Liver (tissue), 9 donors: ENCODE data around the gene PLEKHF1. TPM values are rescaled to one million over a fixed set of nuclear protein-coding genes. Genes with fewer than 3 reads are reported as not detected.
A peak's percentile ranks its signal among the peaks of the same experiment; 100 is the strongest.

Experiments used
- DNase-seq: peaks from one replicate; pipeline ENCODE4 v3.0.0-alpha.2; 2017; ENCODE audit warnings: low spot score
- H3K27ac ChIP-seq, 2 donors: one replicate each; pipeline ENCODE4 v1.7.0; 2013; ENCODE audit warnings: inconsistent platforms in 2 of 2, low read length in 2 of 2, control low read depth in 1 of 2, low read depth in 1 of 2, mild to moderate bottlenecking in 1 of 2
- H3K27me3 ChIP-seq, 4 donors: one replicate each; pipeline versions ENCODE4 v1.6.1 to v1.7.0; 2013; ENCODE audit warnings: low read length in 3 of 4, inconsistent platforms in 1 of 4, mild to moderate bottlenecking in 1 of 4, moderate library complexity in 1 of 4; ENCODE audit not compliant: control insufficient read depth in 4 of 4, insufficient read depth in 4 of 4
- H3K36me3 ChIP-seq, 4 donors: one replicate each; pipeline versions ENCODE4 v1.6.1 to v1.7.0; 2013; ENCODE audit warnings: low read length in 3 of 4, mild to moderate bottlenecking in 3 of 4, low read depth in 1 of 4, moderate library complexity in 1 of 4; ENCODE audit not compliant: control insufficient read depth in 4 of 4, insufficient read depth in 3 of 4
- H3K4me1 ChIP-seq, 4 donors: one replicate each; pipeline versions ENCODE4 v1.6.1 to v1.7.0; 2013; ENCODE audit warnings: low read length in 3 of 4, mild to moderate bottlenecking in 3 of 4, moderate library complexity in 1 of 4; ENCODE audit not compliant: control insufficient read depth in 4 of 4, insufficient read depth in 4 of 4
- H3K4me3 ChIP-seq, 3 donors: one replicate each; pipeline versions ENCODE4 v1.6.1 to v1.7.0; 2013; ENCODE audit warnings: low read length in 3 of 3, control low read depth in 1 of 3, low read depth in 1 of 3, mild to moderate bottlenecking in 1 of 3
- H3K9ac ChIP-seq, 2 donors: one replicate each; pipeline ENCODE4 v1.7.0; 2013; ENCODE audit warnings: low read length in 2 of 2, mild to moderate bottlenecking in 2 of 2, moderate library complexity in 2 of 2, control low read depth in 1 of 2, low read depth in 1 of 2
- H3K9me3 ChIP-seq, 4 donors: one replicate each; pipeline versions ENCODE4 v1.6.1 to v1.7.0; 2013; ENCODE audit warnings: low read length in 3 of 4; ENCODE audit not compliant: control insufficient read depth in 4 of 4
- EGR1 ChIP-seq, 2 donors: IDR thresholded peaks; 2 replicates each; pipeline ENCODE4 v1.6.1; 2016 to 2018; ENCODE audit warnings: antibody characterized with exemption in 2 of 2, low read depth in 2 of 2
- FOXA1 ChIP-seq: IDR thresholded peaks from 2 replicates; pipeline ENCODE4 v1.6.1; 2016; ENCODE audit warnings: antibody characterized with exemption
- FOXA2 ChIP-seq: IDR thresholded peaks from 2 replicates; pipeline ENCODE4 v1.6.1; 2016; ENCODE audit warnings: antibody characterized with exemption
- GABPA ChIP-seq, 2 donors: IDR thresholded peaks in 1 of 2; conservative IDR thresholded peaks in 1 of 2; 2 replicates each; pipeline ENCODE4 v1.6.1; 2016; ENCODE audit warnings: antibody characterized with exemption in 2 of 2, mild to moderate bottlenecking in 1 of 2, moderate library complexity in 1 of 2
- HNF4A ChIP-seq, 2 donors: conservative IDR thresholded peaks; 2 replicates each; pipeline ENCODE4 v1.6.1; 2016; ENCODE audit warnings: antibody characterized with exemption in 2 of 2, mild to moderate bottlenecking in 2 of 2
- HNF4G ChIP-seq: IDR thresholded peaks from 2 replicates; pipeline ENCODE4 v1.6.1; 2016; ENCODE audit warnings: antibody characterized with exemption
- JUND ChIP-seq, 2 donors: IDR thresholded peaks; 2 replicates each; pipeline ENCODE4 v1.6.1; 2016; ENCODE audit warnings: antibody characterized with exemption in 2 of 2
- NR2F2 ChIP-seq: IDR thresholded peaks from 2 replicates; pipeline ENCODE4 v1.6.1; 2016; ENCODE audit warnings: antibody characterized with exemption
- RAD21 ChIP-seq, 2 donors: IDR thresholded peaks; 2 replicates each; pipeline ENCODE4 v1.6.1; 2016; ENCODE audit warnings: antibody characterized with exemption in 2 of 2, mild to moderate bottlenecking in 2 of 2
- RXRA ChIP-seq, 2 donors: IDR thresholded peaks; 2 replicates each; pipeline ENCODE4 v1.6.1; 2017 to 2018; ENCODE audit warnings: antibody characterized with exemption in 2 of 2, mild to moderate bottlenecking in 1 of 2
- SP1 ChIP-seq: IDR thresholded peaks from 2 replicates; pipeline ENCODE4 v1.6.1; 2018; ENCODE audit warnings: antibody characterized with exemption, mild to moderate bottlenecking
- TAF1 ChIP-seq: conservative IDR thresholded peaks from 2 replicates; pipeline ENCODE4 v1.6.1; 2016; ENCODE audit warnings: antibody characterized with exemption, mild to moderate bottlenecking
- YY1 ChIP-seq: IDR thresholded peaks from 2 replicates; pipeline ENCODE4 v1.6.1; 2016; ENCODE audit warnings: antibody characterized with exemption, mild to moderate bottlenecking
- WGBS: extraction: QIAGEN DNeasy Blood & Tissue Kit; methylation state at CpG from one replicate; pipeline ENCODE4 v1.1.7; 2013; 5-methylcytosine and 5-hydroxymethylcytosine counted together
- polyA plus RNA-seq, 2 donors: library from polyadenylated mRNA; stranded (reverse) in 1 of 2; unstranded in 1 of 2; fragments of 200-250 nt in 1 of 2; fragments of >200 nt in 1 of 2; fragmentation: Nextera tagmentation in 1 of 2; extraction: Ambion mirVana in 1 of 2; gene quantifications; one replicate each; pipeline versions ENCODE4 v1.2.1 to v1.2.3, GENCODE V29; 2013 to 2015
- total RNA-seq, 2 donors: library from RNA; depleted of rRNA; stranded (reverse); fragments of >200 nt; gene quantifications; one replicate each; pipeline ENCODE4 v1.2.3, GENCODE V29; 2014
- TF ChIP-seq, protein P1 (sequence below): IDR thresholded peaks from 2 replicates; pipeline ENCODE4 v1.6.1; 2016; ENCODE audit warnings: antibody characterized with exemption
- TF ChIP-seq, protein P2 (sequence below): IDR thresholded peaks from 2 replicates; pipeline ENCODE4 v1.6.1; 2016; ENCODE audit warnings: antibody characterized with exemption
- TF ChIP-seq, protein P3 (sequence below): IDR thresholded peaks from 2 replicates; pipeline ENCODE4 v1.6.1; 2016; ENCODE audit warnings: antibody characterized with exemption
- TF ChIP-seq, protein P4 (sequence below): IDR thresholded peaks from 2 replicates; pipeline ENCODE4 v1.6.1; 2016; ENCODE audit warnings: antibody characterized with exemption, mild to moderate bottlenecking
- TF ChIP-seq, protein P5 (sequence below): fragments of 150-350 bp; IDR thresholded peaks from 2 replicates; pipeline ENCODE4 v1.5.1; 2017; ENCODE audit warnings: improper control_type of control experiment, low read depth, low read length; ENCODE audit not compliant: missing input control
- donor health status: healthy.
- donor health status: healthy.
- donor health status: healthy.
- donor health status: healthy.
- donor health status: healthy.

The PLEKHF1 gene
- total and polyA plus RNA-seq, 4 donors, result 2.9 to 15.1 (median 8.9) TPM

DNA sequence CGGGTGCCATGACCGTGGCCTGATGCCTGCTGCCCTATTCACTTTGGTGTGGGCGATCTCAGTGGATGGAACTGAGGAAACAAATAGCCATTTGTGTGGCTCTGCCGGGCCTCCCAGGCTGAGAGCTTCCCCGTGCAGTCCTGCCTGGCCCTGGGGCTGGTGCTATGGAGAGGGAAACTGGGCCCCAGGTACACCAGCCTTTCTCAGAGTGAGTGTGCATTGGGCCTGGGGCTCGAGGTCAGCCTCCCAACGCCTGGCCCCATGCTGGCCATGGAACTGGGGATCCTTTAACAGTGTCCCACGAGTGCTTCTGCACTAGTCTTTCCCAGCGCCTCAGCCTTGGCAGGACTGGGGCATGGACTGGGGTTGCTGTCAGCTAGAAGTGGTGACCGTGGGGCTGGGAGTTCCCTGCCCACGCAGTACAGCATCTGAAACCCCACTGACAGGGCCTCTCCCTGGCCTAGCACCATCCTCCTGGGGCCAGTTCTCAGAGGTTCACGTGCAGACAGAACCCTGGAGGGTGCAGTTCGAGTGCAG is 10.5 kb downstream of the PLEKHF1 start:
- Histone ChIP-seq H3K4me1 (peaks cover 43 to 82% (median 67%) of the 10 kb centered on the region in 4 donors), H3K9ac (no peak overlapping the region), H3K27me3 (no peaks in the 10 kb centered on the region), H3K36me3 (peaks cover 2 to 14% (median 10%) of the 10 kb centered on the region in 4 donors), H3K4me3 (no peak overlapping the region), H3K9me3 (no peaks in the 10 kb centered on the region), H3K27ac (peak overlapping the region; percentile 52 to 55)
- no peak for DNase-seq
- 85% methylated on average over 13 of the region's 13 CpGs for WGBS
- no peak for TF ChIP-seq HNF4G

DNA sequence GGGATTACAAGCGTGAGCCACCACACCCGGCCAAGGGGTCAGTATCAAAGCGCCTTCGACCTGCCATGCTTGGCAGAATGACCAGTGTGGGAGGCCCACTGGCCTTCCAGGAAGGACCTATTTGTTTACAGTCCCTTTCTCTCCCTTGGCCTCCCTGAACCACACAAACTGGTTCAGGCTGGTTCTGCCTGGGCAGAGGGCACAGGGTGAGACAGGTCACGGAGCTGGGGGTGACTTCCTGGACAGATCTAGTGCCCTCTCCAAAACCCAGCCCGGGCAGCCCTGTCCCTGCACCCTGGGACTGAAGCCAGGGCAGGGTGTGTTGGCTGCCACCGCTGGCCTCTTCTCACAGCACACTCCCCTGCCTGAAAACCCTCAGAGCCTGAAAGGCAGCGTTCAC is 11.3 kb downstream of the PLEKHF1 start:
- Histone ChIP-seq H3K9ac (peak overlapping the region in 1 of 2 donors; percentile 20), H3K9me3 (no peaks in the 10 kb centered on the region), H3K4me1 (peaks cover 38 to 78% (median 64%) of the 10 kb centered on the region in 4 donors), H3K36me3 (peaks cover 2 to 14% (median 10%) of the 10 kb centered on the region in 4 donors), H3K4me3 (no peak overlapping the region), H3K27ac (peak overlapping the region; percentile 60 to 81), H3K27me3 (no peaks in the 10 kb centered on the region)
- 28% methylated on average over 8 of the region's 8 CpGs for WGBS
- TF ChIP-seq RXRA (IDR thresholded peaks at IDR 0.05), result peak; percentile 99 to 100
- peak; percentile 46 to 56 for TF ChIP-seq RAD21 (IDR thresholded peaks at IDR 0.05)
- TF ChIP-seq, protein P1, sequence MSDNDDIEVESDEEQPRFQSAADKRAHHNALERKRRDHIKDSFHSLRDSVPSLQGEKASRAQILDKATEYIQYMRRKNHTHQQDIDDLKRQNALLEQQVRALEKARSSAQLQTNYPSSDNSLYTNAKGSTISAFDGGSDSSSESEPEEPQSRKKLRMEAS, result peak; percentile 98
- TF ChIP-seq, protein P2, sequence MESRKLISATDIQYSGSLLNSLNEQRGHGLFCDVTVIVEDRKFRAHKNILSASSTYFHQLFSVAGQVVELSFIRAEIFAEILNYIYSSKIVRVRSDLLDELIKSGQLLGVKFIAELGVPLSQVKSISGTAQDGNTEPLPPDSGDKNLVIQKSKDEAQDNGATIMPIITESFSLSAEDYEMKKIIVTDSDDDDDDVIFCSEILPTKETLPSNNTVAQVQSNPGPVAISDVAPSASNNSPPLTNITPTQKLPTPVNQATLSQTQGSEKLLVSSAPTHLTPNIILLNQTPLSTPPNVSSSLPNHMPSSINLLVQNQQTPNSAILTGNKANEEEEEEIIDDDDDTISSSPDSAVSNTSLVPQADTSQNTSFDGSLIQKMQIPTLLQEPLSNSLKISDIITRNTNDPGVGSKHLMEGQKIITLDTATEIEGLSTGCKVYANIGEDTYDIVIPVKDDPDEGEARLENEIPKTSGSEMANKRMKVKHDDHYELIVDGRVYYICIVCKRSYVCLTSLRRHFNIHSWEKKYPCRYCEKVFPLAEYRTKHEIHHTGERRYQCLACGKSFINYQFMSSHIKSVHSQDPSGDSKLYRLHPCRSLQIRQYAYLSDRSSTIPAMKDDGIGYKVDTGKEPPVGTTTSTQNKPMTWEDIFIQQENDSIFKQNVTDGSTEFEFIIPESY, result peak; percentile 96
- TF ChIP-seq EGR1 (IDR thresholded peaks at IDR 0.05; ENCODE audit: low read depth in 2 of 2), result peak; percentile 55 to 91
- peak; percentile 85 for TF ChIP-seq HNF4G
- TF ChIP-seq FOXA1, result peak; percentile 95
- peak; percentile 83 for TF ChIP-seq YY1
- TF ChIP-seq TAF1, result no peak
- peak; percentile 99 for TF ChIP-seq SP1
- TF ChIP-seq GABPA (IDR thresholded peaks at IDR 0.05 in 1 of 2, conservative IDR thresholded peaks at IDR 0.05 in 1 of 2), result peak in 1 of 2 donors; percentile 74
- peak; percentile 91 for TF ChIP-seq FOXA2
- TF ChIP-seq, protein P3, sequence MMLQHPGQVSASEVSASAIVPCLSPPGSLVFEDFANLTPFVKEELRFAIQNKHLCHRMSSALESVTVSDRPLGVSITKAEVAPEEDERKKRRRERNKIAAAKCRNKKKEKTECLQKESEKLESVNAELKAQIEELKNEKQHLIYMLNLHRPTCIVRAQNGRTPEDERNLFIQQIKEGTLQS, result peak; percentile 48
- peak; percentile 95 to 98 for TF ChIP-seq HNF4A (conservative IDR thresholded peaks at IDR 0.05)
- TF ChIP-seq, protein P4, sequence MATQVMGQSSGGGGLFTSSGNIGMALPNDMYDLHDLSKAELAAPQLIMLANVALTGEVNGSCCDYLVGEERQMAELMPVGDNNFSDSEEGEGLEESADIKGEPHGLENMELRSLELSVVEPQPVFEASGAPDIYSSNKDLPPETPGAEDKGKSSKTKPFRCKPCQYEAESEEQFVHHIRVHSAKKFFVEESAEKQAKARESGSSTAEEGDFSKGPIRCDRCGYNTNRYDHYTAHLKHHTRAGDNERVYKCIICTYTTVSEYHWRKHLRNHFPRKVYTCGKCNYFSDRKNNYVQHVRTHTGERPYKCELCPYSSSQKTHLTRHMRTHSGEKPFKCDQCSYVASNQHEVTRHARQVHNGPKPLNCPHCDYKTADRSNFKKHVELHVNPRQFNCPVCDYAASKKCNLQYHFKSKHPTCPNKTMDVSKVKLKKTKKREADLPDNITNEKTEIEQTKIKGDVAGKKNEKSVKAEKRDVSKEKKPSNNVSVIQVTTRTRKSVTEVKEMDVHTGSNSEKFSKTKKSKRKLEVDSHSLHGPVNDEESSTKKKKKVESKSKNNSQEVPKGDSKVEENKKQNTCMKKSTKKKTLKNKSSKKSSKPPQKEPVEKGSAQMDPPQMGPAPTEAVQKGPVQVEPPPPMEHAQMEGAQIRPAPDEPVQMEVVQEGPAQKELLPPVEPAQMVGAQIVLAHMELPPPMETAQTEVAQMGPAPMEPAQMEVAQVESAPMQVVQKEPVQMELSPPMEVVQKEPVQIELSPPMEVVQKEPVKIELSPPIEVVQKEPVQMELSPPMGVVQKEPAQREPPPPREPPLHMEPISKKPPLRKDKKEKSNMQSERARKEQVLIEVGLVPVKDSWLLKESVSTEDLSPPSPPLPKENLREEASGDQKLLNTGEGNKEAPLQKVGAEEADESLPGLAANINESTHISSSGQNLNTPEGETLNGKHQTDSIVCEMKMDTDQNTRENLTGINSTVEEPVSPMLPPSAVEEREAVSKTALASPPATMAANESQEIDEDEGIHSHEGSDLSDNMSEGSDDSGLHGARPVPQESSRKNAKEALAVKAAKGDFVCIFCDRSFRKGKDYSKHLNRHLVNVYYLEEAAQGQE, result peak; percentile 88
- peak; percentile 68 to 88 for TF ChIP-seq JUND (IDR thresholded peaks at IDR 0.05)
- TF ChIP-seq, protein P5, sequence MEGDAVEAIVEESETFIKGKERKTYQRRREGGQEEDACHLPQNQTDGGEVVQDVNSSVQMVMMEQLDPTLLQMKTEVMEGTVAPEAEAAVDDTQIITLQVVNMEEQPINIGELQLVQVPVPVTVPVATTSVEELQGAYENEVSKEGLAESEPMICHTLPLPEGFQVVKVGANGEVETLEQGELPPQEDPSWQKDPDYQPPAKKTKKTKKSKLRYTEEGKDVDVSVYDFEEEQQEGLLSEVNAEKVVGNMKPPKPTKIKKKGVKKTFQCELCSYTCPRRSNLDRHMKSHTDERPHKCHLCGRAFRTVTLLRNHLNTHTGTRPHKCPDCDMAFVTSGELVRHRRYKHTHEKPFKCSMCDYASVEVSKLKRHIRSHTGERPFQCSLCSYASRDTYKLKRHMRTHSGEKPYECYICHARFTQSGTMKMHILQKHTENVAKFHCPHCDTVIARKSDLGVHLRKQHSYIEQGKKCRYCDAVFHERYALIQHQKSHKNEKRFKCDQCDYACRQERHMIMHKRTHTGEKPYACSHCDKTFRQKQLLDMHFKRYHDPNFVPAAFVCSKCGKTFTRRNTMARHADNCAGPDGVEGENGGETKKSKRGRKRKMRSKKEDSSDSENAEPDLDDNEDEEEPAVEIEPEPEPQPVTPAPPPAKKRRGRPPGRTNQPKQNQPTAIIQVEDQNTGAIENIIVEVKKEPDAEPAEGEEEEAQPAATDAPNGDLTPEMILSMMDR, result no peak
- TF ChIP-seq NR2F2, result peak; percentile 98
- DNase-seq, result no peak
